ENCODE measurements around the gene HS6ST3.

Gene HS6ST3

DNA sequence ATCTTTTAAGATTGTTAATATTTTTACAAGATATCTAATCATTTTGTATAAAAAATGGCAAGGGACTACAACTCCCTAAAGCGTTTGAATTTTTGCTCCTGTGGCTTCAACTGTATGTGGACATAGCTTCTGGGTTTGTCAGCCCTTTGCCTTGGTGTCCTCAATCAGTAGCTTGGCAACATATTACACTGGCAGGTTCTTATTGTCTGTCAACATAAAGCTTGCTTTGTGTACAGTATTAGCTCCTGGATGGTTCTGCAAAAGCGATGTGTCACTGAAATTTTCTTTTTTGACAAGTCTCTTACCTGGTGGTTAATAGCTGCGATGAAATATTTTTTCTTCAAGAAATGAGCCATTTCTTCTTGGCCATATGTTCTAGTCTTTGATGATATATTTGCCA, 190.0 kb downstream of the HS6ST3 start:
- DNase-seq (ENCODE audit: insufficient read length): no peak
- no peak for FAIRE-seq
- no peak for TF ChIP-seq POLR2A (IDR thresholded peaks at IDR 0.05; ENCODE audit: low read depth, low read length)
- no peak for TF ChIP-seq TAF1 (IDR thresholded peaks at IDR 0.05; ENCODE audit: borderline replicate concordance, low read depth, low read length)
- no peak for TF ChIP-seq POLR2AphosphoS5 (IDR thresholded peaks at IDR 0.05; ENCODE audit: low read depth, low read length)

DNA sequence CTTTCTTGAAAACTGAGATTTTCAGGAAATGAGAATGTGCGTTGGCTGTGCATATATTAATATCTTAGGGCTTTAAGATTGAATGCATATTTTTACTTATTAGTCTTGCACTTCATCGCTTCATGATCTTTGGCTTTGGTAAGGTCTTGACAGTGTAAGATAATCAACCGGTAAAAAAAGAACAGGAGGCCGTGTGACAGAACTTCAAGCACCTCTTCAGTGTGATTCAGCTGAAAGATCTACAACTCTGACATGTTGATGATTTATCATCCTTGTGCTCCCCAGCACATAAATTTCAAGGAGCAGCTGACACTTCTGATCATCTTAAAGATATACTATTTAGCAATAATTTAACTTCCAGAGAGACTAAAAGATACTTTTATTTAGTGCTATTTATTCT, 195.1 kb downstream of the HS6ST3 start:
- no peak for FAIRE-seq
- TF ChIP-seq POLR2A (IDR thresholded peaks at IDR 0.05; ENCODE audit: low read depth, low read length) (no peak), TAF1 (IDR thresholded peaks at IDR 0.05; ENCODE audit: borderline replicate concordance, low read depth, low read length) (no peak), POLR2AphosphoS5 (IDR thresholded peaks at IDR 0.05; ENCODE audit: low read depth, low read length) (no peak)
- DNase-seq (ENCODE audit: insufficient read length): no peak

DNA sequence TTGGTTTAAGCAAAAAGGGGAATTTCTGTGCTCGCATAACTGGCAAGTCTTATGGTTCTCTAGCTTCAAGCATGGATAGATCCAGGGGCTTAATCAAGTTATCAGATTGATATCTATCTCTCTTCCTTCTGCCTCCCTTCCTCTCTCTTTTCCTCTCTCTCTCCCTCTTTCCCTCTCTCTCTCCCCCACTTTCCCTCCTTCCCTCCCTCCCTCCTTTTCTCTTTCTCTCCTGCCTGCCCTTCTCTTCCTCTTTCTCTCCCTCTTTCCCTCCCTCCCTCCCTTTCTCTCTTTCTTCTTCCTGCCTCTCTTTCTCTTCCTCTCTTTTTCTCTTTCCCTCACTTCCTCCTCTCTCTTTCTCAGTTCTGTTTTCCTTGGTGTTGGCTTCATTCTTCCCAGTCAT, 195.8 kb downstream of the HS6ST3 start:
- DNase-seq (ENCODE audit: insufficient read length) (no peak), FAIRE-seq (no peak)
- TF ChIP-seq POLR2AphosphoS5 (IDR thresholded peaks at IDR 0.05; ENCODE audit: low read depth, low read length): no peak
- TF ChIP-seq TAF1 (IDR thresholded peaks at IDR 0.05; ENCODE audit: borderline replicate concordance, low read depth, low read length): no peak
- TF ChIP-seq POLR2A (IDR thresholded peaks at IDR 0.05; ENCODE audit: low read depth, low read length): no peak

DNA sequence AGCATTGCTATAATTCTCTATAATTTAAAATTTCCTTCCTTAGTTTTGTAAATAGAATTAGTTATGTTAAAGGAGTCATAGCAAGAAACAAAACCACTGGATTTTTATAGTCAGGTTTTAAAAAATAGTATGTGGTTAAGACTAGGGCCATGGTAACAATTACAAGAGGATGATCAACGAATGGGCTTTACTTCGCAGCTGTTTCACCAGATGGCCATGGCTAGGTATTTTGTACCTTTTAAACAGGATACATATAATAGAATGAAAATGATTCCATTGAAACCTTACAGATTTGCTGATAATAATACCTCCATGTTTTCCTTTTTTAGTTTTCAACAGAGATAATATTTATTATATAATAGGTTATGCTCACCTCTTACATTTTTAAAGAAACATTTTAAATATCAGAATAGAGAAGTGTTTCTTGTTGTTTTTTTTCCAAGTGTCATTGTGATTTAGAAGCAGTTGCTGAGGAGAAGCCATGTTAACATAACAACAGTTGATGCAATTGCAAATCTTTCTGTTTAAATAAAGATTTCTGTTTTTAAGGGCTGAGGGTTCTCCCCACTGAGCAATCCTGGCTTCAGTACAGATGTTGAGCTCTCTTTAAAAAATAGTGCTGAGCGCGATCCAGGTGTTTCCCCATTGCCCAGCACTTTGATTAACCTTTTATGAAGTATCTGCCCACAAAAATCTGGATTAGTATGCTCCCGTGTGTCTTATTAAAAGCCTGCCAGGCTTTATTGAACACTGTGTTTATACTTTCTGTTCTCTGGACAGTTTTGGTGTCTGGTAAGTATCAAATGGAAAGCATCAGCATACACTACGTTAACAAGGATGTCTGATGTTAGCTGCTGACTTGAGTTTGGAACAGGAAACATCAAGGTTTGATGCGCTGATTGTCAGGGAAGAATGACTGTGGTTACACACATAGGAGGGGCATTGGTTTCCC, 205.3 kb downstream of the HS6ST3 start:
- DNase-seq (ENCODE audit: insufficient read length): no peak
- FAIRE-seq: no peak
- TF ChIP-seq POLR2AphosphoS5 (IDR thresholded peaks at IDR 0.05; ENCODE audit: low read depth, low read length): no peak
- TF ChIP-seq TAF1 (IDR thresholded peaks at IDR 0.05; ENCODE audit: borderline replicate concordance, low read depth, low read length): no peak
- TF ChIP-seq POLR2A (IDR thresholded peaks at IDR 0.05; ENCODE audit: low read depth, low read length): no peak

DNA sequence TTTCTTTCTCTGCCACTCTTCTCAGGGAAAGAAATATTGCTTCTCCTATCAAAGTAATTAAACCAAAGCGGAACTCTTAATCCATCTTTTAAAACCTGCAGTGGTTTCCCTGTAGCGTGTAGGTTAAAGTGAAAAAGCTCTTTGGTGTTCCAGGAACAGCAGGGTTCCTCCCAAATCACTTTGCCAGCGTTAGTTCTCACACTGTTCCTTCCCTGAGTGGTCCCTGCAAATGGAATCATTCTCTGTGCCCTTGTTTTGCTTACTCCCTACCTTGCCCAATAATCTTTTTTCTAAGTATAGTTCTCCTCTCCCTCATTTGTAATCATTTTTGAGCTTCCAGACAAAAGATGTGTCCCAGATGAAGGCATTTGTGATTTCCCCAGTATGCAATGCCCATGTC, 207.5 kb downstream of the HS6ST3 start:
- no peak for DNase-seq (ENCODE audit: insufficient read length)
- no peak for FAIRE-seq

DNA sequence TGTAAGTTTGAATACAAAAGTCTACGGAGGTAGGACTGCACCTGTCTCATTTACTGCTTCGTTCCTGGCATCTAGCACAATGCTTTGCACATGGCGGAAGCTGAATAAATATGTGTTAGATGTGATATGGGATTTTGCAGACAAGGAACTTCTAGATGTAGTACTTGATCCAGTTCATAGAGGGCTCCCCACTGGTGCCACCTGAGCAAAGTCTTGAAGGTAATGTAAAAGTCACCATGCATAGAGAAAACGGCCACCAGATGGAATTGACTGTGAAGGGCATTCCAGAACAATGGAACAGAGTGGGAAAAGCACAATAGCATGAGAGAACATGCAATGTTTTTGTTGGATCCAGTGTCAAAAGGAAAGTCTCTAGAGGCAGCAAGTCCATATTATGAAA, 209.3 kb downstream of the HS6ST3 start:
- FAIRE-seq (no peak), DNase-seq (ENCODE audit: insufficient read length) (no peak)
- TF ChIP-seq POLR2A (IDR thresholded peaks at IDR 0.05; ENCODE audit: low read depth, low read length): no peak
- TF ChIP-seq POLR2AphosphoS5 (IDR thresholded peaks at IDR 0.05; ENCODE audit: low read depth, low read length): no peak
- TF ChIP-seq TAF1 (IDR thresholded peaks at IDR 0.05; ENCODE audit: borderline replicate concordance, low read depth, low read length): no peak

More for the DNA sequence above, 207.5 kb downstream of the HS6ST3 start:
- TF ChIP-seq POLR2AphosphoS5 (IDR thresholded peaks at IDR 0.05; ENCODE audit: low read depth, low read length) (no peak), TAF1 (IDR thresholded peaks at IDR 0.05; ENCODE audit: borderline replicate concordance, low read depth, low read length) (no peak), POLR2A (IDR thresholded peaks at IDR 0.05; ENCODE audit: low read depth, low read length) (no peak)

DNA sequence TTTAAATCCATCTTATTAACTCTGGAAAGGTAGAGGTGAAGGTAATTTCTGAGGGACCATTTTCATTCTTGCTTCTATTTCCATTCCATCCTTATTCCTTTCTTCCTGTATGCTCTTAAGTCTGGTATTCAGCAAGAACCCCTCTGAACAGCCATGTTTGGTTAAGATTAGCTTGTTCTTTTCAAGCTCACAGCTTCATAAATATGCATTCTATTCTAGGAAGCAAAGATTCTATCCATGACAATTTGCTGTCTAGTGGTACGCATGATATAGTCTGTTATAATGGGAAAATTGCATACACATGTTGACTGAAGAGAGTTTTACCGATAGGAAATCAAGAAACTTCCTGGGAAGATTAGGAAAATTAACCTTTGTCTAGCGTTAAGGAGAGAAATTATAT, 218.7 kb downstream of the HS6ST3 start:
- DNase-seq (ENCODE audit: insufficient read length) (no peak), FAIRE-seq (no peak)
- no peak for TF ChIP-seq POLR2A (IDR thresholded peaks at IDR 0.05; ENCODE audit: low read depth, low read length)
- no peak for TF ChIP-seq POLR2AphosphoS5 (IDR thresholded peaks at IDR 0.05; ENCODE audit: low read depth, low read length)
- TF ChIP-seq TAF1 (IDR thresholded peaks at IDR 0.05; ENCODE audit: borderline replicate concordance, low read depth, low read length): no peak

DNA sequence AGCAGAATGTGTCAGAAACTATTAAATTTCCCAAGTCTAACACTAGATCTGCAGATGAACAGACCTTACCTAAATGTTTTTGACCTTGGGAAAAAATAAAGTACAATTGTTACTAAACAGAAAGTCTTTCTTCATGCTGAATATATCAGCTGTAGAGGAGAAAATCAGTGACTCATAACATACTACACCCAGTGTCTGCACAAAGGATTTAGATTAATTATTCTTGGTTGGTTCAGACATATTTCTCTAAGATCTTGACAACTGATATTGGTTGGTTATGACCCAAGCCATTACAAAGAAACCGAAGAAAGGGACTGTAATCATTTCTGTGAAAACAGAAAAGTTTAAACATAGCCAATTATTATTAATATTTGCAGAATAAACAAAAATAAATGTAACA, 225.1 kb downstream of the HS6ST3 start:
- no peak for FAIRE-seq
- DNase-seq (ENCODE audit: insufficient read length): no peak
- TF ChIP-seq POLR2A (IDR thresholded peaks at IDR 0.05; ENCODE audit: low read depth, low read length) (no peak), POLR2AphosphoS5 (IDR thresholded peaks at IDR 0.05; ENCODE audit: low read depth, low read length) (no peak), TAF1 (IDR thresholded peaks at IDR 0.05; ENCODE audit: borderline replicate concordance, low read depth, low read length) (no peak)

DNA sequence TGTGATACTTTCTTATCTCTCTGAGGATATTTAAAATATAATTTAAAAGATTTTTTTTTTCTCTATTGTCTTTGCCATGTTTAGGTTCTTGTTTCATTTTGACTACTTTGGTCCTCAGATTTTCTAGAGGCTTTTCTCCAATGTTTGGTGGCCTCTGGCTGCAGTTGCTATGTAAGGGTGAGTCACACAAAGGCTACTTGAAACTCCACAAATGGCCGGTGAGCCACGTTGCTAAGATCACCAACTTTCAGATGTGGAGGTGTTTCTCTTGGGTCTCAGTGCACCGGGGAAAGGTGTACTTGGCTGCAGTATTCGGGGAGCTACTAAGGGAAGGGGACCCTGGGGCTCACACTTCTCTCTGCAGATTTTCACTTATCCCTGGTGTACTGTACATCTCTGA, 248.1 kb downstream of the HS6ST3 start:
- TF ChIP-seq POLR2AphosphoS5 (IDR thresholded peaks at IDR 0.05; ENCODE audit: low read depth, low read length) (no peak), POLR2A (IDR thresholded peaks at IDR 0.05; ENCODE audit: low read depth, low read length) (no peak), TAF1 (IDR thresholded peaks at IDR 0.05; ENCODE audit: borderline replicate concordance, low read depth, low read length) (no peak)
- no peak for DNase-seq (ENCODE audit: insufficient read length)
- no peak for FAIRE-seq

DNA sequence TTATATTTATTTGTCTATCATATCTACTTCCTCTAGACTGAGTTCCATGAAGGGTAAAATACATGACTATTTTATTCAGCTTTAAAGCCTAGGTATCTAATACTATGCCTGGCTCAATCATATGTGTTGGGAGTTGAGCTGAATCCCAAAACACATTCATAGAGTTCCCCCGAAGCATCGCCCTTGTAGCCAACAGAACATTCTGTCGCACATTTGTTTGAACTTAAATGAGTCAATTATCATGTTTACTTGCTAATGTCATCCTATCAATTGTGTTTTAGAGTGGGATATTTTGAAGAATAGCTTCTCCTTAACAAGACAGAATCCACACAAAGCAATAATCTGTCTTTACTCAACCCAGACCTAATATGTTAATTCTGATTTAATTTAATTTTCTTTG, 252.4 kb downstream of the HS6ST3 start:
- TF ChIP-seq POLR2A (IDR thresholded peaks at IDR 0.05; ENCODE audit: low read depth, low read length) (no peak), TAF1 (IDR thresholded peaks at IDR 0.05; ENCODE audit: borderline replicate concordance, low read depth, low read length) (no peak), POLR2AphosphoS5 (IDR thresholded peaks at IDR 0.05; ENCODE audit: low read depth, low read length) (no peak)
- no peak for DNase-seq (ENCODE audit: insufficient read length)
- FAIRE-seq: no peak

DNA sequence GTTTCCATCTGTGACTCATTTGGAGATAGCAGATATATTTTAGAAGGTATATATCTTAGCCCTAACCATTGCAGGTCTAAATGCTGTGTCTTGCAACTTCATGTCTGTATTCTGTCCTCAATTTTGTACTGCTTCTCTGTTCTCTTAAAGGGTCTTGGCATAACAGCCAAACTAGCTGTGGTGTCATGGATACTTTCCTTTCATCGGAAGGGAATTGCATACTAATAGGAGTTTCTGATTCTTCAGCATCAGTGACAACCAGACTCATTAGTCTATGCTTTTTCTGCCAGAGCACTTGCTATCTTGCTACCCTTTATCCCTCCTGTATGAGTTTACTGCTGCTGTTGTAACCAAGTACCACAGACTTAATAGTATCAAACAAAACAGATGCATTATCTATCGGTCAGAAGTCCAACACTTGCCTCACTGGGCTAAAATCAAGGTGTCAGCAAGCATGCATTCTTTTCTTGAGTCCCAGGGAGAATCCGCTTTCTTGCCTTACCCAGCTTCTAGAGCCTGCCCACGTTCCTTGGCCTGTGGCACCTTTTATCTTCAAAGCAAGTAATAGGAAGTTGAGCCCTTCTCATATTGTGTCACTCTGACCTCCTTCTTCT, 253.1 kb downstream of the HS6ST3 start:
- FAIRE-seq: no peak
- DNase-seq (ENCODE audit: insufficient read length): no peak
- no peak for TF ChIP-seq POLR2AphosphoS5 (IDR thresholded peaks at IDR 0.05; ENCODE audit: low read depth, low read length)
- no peak for TF ChIP-seq TAF1 (IDR thresholded peaks at IDR 0.05; ENCODE audit: borderline replicate concordance, low read depth, low read length)
- no peak for TF ChIP-seq POLR2A (IDR thresholded peaks at IDR 0.05; ENCODE audit: low read depth, low read length)

DNA sequence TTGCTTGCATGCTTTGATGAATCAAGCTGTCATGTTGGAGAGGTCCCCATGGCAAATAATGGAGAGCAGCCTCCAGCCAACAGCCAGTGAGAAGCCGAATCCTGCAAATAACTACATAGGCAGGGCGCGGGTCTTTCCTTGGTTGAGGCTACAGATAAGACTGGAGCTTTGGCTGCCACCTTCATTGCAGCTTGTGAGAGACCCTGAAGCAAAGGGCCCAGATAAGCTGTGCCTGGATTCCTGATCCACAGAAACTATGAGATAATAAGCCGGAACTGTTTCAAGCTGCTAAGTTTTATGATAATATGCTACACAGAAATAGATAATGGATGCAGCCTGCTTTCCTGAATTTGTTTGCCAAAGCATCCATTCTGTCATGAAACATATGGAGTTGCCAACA, 257.0 kb downstream of the HS6ST3 start:
- TF ChIP-seq POLR2AphosphoS5 (IDR thresholded peaks at IDR 0.05; ENCODE audit: low read depth, low read length): no peak
- no peak for TF ChIP-seq POLR2A (IDR thresholded peaks at IDR 0.05; ENCODE audit: low read depth, low read length)
- TF ChIP-seq TAF1 (IDR thresholded peaks at IDR 0.05; ENCODE audit: borderline replicate concordance, low read depth, low read length): no peak
- DNase-seq (ENCODE audit: insufficient read length): no peak
- FAIRE-seq: no peak

All from GM12892 (cell line).